Endothelial cell of umbilical vein (primary cell): ENCODE results near the gene HDX. TPM values are rescaled to one million over a fixed set of nuclear protein-coding genes. Genes with fewer than 3 reads are reported as not detected.

Experiments
- BruUV-seq: library from RNA; stranded (reverse); fragments of 400-500 nt; replicated peaks from 2 replicates; lab custom pipeline; 2021; lab: Mats Ljungman, UMichigan
- CTCF ChIA-PET: fragments of 300-600, 350-600 bp; sonication (Branson Sonifier 250); formaldehyde crosslinking; loops from one replicate; lab custom pipeline; 2021; ENCODE audit warnings: antibody characterized with exemption, inconsistent platforms; lab: Charles Lee
- POLR2A ChIA-PET: fragments of 300-600, 350-600 bp; sonication (Branson Sonifier 250); formaldehyde crosslinking; loops from one replicate; lab custom pipeline; 2021; ENCODE audit warnings: antibody characterized with exemption, inconsistent platforms; lab: Charles Lee
- DNase-seq: peaks from one replicate; pipeline ENCODE4 v3.0.0-alpha.2; 2011; ENCODE audit warnings: low read depth, low spot score
- FAIRE-seq: peaks from 2 replicates; lab custom pipeline; 2011; peaks lifted over from hg19 to GRCh38; lab: Jason Lieb, UNC
- H2AFZ ChIP-seq: 2 replicates; pipeline ENCODE4 v1.6.0; 2012; ENCODE audit warnings: low read depth, low read length, control low read depth, inconsistent platforms
- H3K27ac ChIP-seq: 2 replicates; pipeline ENCODE4 v1.5.1; 2011; ENCODE audit warnings: low read depth, mild to moderate bottlenecking, control low read depth, low read length, moderate library complexity; ENCODE audit not compliant: insufficient read depth
- H3K27me3 ChIP-seq, 2 experiments: 2 replicates each; pipeline versions ENCODE4 v1.6.0 to v1.6.1; 2011; ENCODE audit warnings: low read length in 2 of 2, mixed read lengths in 1 of 2; ENCODE audit not compliant: control insufficient read depth in 2 of 2, insufficient read depth in 2 of 2
- H3K36me3 ChIP-seq, 2 experiments: 2 replicates in 1 of 2; 3 replicates in 1 of 2; pipeline ENCODE4 v1.5.1; 2011; ENCODE audit warnings: low read length in 2 of 2, mild to moderate bottlenecking in 1 of 2, moderate library complexity in 1 of 2; ENCODE audit not compliant: control insufficient read depth in 2 of 2, insufficient read depth in 2 of 2; ENCODE audit errors: extremely low read depth in 1 of 2
- H3K4me1 ChIP-seq: 3 replicates; pipeline ENCODE4 v1.5.1; 2011; ENCODE audit warnings: mild to moderate bottlenecking, low read length; ENCODE audit not compliant: control insufficient read depth, insufficient read depth; ENCODE audit errors: extremely low read depth
- H3K4me2 ChIP-seq: 2 replicates; pipeline ENCODE4 v1.6.1; 2011; ENCODE audit warnings: low read length, control low read depth, mixed read lengths; ENCODE audit not compliant: insufficient read depth
- H3K4me3 ChIP-seq, 3 experiments: fragments of 200-600 bp in 1 of 3; sonication (generic), shearing (Covaris generic) in 1 of 3; replicated peaks in 1 of 3; 2 replicates each; pipeline ENCODE4 v1.5.1; 2011 to 2016; ENCODE audit warnings: control low read depth in 3 of 3, low read length in 3 of 3, mild to moderate bottlenecking in 2 of 3, inconsistent platforms in 1 of 3, low read depth in 1 of 3, moderate library complexity in 1 of 3; ENCODE audit not compliant: insufficient read depth in 1 of 3
- H3K79me2 ChIP-seq: 2 replicates; pipeline ENCODE4 v1.6.0; 2012; ENCODE audit warnings: low read length, inconsistent platforms; ENCODE audit not compliant: control insufficient read depth, insufficient read depth
- H3K9ac ChIP-seq: replicated peaks from 2 replicates; pipeline ENCODE3; 2011; ENCODE audit warnings: low read length, control low read depth; ENCODE audit not compliant: insufficient read depth; ENCODE audit errors: extremely low read depth
- H3K9me1 ChIP-seq: replicated peaks from 3 replicates; pipeline ENCODE4 v1.6.0; 2011; ENCODE audit warnings: mild to moderate bottlenecking, low read length; ENCODE audit not compliant: control insufficient read depth, insufficient read depth; ENCODE audit errors: extremely low read depth
- H3K9me3 ChIP-seq: replicated peaks from 2 replicates; pipeline ENCODE4 v1.5.1; 2012; ENCODE audit warnings: low read length, inconsistent platforms; ENCODE audit not compliant: control insufficient read depth, insufficient read depth
- H4K20me1 ChIP-seq: replicated peaks from 2 replicates; pipeline ENCODE3; 2011; ENCODE audit warnings: mild to moderate bottlenecking, low read length; ENCODE audit not compliant: control insufficient read depth, insufficient read depth; ENCODE audit errors: extremely low read depth
- EZH2 ChIP-seq: IDR thresholded peaks from 2 replicates; pipeline ENCODE4 v1.6.1; 2012; ENCODE audit warnings: borderline replicate concordance, low read depth, mild to moderate bottlenecking, moderate library complexity, low read length, inconsistent platforms; ENCODE audit not compliant: severe bottlenecking
- FOS ChIP-seq: IDR thresholded peaks from 2 replicates; pipeline ENCODE4 v1.6.1; 2011; ENCODE audit warnings: mild to moderate bottlenecking, low read length, moderate library complexity, borderline replicate concordance; ENCODE audit not compliant: insufficient read depth
- MYC ChIP-seq: IDR thresholded peaks from one replicate; pipeline ENCODE4 v1.6.1; 2011; ENCODE audit warnings: mild to moderate bottlenecking, low read depth, low read length
- POLR2AphosphoS5 ChIP-seq: IDR thresholded peaks from 2 replicates; pipeline ENCODE4 v1.6.1; 2012; ENCODE audit warnings: low read depth, mild to moderate bottlenecking, control low read depth, low read length, moderate library complexity; ENCODE audit not compliant: insufficient read depth
- dilution Hi-C: fragments of 300-500 bp; cut with MboI; formaldehyde crosslinking; loops from one replicate; pipeline ENCODE4 v1.15.0; 2019; ENCODE audit warnings: low sequenced_read_pairs; ENCODE audit not compliant: extremely low pct_ligation_motif_present
- intact Hi-C: fragments of 100-400 bp; cut with micrococcal nuclease; formaldehyde crosslinking; loops from one replicate; pipeline ENCODE4 v1.10.0; 2022
- polyA plus RNA-seq, 4 experiments: library from polyadenylated mRNA; depleted of rRNA in 3 of 4; stranded (reverse) in 3 of 4; unstranded in 1 of 4; fragments of >200 nt; gene quantifications; 2 replicates each; pipeline versions ENCODE4 v1.2.1 to v1.2.3, GENCODE V29; 2011 to 2012; ENCODE audit warnings: missing spikeins in 1 of 4
- total RNA-seq: library from RNA; stranded (reverse); gene quantifications from 2 replicates; pipeline ENCODE4 v1.2.3, GENCODE V29; 2021
- TF ChIP-seq, protein P1 (sequence below), 2 donors: IDR thresholded peaks; 1 replicate in 1 of 2; 2 replicates in 1 of 2; pipeline ENCODE4 v1.5.1; 2011; ENCODE audit warnings: low read length in 2 of 2, mild to moderate bottlenecking in 2 of 2, moderate library complexity in 2 of 2, control low read depth in 1 of 2, inconsistent platforms in 1 of 2, low read depth in 1 of 2; ENCODE audit not compliant: insufficient read depth in 1 of 2; ENCODE audit errors: extremely low read depth in 1 of 2

HDX gene
- total and polyA plus RNA-seq, 2 donors (not counting 3 experiments of a cell fraction or from before 2014, with no cell fraction given): 2.3 to 8.2 TPM

DNA sequence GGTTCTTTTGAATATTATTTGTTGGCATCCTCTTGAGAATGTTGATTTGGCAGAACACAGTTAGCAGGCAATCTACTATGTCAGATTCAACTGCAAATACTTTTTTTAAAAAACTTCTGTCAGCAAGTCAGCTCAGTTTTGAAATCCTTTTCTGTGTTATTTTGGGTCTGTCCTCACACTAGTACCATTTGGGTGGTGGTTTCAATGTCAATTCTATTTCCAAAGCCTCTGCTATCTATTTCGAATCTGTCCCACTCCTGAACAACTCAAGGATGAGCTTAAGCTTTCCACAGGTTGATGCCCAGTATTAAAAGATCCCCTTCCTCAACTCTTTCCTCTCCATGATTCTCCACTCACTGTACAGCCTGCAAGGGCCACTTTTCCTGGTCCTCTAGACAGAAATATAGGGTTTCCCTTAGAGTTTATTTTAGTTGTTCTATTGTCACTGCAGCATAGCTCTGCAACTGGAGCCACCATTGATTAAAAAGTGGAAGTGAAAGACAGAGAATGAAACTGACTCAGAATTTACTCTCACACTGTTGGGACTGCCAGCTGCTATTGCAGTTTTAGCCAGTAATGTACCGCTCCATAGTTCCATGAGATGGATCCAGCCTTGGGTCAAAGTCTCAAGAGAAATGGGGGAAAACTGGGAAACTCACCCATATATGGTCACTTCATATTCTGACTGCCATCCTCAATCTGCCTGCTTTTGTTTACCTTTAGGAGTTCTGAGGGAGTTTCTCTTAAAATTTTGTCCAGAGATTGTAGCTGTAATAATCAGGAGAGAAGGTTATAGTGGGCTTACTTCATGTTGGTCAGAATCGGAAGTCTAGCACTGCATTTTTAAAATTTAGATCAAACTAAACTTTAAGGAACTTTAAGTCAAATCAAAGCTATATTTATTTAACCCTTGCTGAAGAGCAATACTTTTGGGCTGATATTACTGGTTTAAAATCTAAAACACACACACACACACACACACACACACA, 14.6 kb downstream of the HDX start:
- no peaks in the 10 kb centered on the region for H3K9me1 ChIP-seq
- no peak for TF ChIP-seq FOS
- no peak for TF ChIP-seq MYC
- TF ChIP-seq, protein P1, sequence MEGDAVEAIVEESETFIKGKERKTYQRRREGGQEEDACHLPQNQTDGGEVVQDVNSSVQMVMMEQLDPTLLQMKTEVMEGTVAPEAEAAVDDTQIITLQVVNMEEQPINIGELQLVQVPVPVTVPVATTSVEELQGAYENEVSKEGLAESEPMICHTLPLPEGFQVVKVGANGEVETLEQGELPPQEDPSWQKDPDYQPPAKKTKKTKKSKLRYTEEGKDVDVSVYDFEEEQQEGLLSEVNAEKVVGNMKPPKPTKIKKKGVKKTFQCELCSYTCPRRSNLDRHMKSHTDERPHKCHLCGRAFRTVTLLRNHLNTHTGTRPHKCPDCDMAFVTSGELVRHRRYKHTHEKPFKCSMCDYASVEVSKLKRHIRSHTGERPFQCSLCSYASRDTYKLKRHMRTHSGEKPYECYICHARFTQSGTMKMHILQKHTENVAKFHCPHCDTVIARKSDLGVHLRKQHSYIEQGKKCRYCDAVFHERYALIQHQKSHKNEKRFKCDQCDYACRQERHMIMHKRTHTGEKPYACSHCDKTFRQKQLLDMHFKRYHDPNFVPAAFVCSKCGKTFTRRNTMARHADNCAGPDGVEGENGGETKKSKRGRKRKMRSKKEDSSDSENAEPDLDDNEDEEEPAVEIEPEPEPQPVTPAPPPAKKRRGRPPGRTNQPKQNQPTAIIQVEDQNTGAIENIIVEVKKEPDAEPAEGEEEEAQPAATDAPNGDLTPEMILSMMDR (IDR thresholded peaks at IDR 0.05; ENCODE audit: extremely low read depth in 1 of 2, insufficient read depth in 1 of 2, low read depth in 1 of 2, low read length in 2 of 2): no peak
- no peak for TF ChIP-seq EZH2
- no peak for TF ChIP-seq POLR2AphosphoS5
- no peaks in the 10 kb centered on the region for H4K20me1 ChIP-seq
- no peaks in the 10 kb centered on the region for H3K79me2 ChIP-seq
- no peaks in the 10 kb centered on the region for H3K36me3 ChIP-seq
- H3K9me3 ChIP-seq: no peaks in the 10 kb centered on the region
- H3K27ac ChIP-seq: no peak overlapping the region
- POLR2A ChIA-PET: no interaction called here
- FAIRE-seq (no peak), DNase-seq (no peak)
- CTCF ChIA-PET: no interaction called here
- intact Hi-C loops (no loop called here), dilution Hi-C loops (no loop called here)
- H3K4me2 ChIP-seq: no peak overlapping the region
- no peak overlapping the region for H2AFZ ChIP-seq
- no peaks in the 10 kb centered on the region for H3K27me3 ChIP-seq
- H3K4me1 ChIP-seq: no peaks in the 10 kb centered on the region
- no TSS peak for BruUV-seq
- H3K4me3 ChIP-seq: no peak overlapping the region
- H3K9ac ChIP-seq: no peak overlapping the region
